HCT116 (cell line): ENCODE measurements around the gene SEC14L1. TPM values are rescaled to one million over a fixed set of nuclear protein-coding genes. Genes with fewer than 3 reads are reported as not detected.
"Not testable (repeated sequence)": the region's sequence is repeated elsewhere in the genome, so short reads cannot be mapped to it uniquely, and the experiment has no call there.

ENCODE experiments used
- ATAC-seq: fragments of 200-7000 bp; cut with Tn5 transposase; 2 replicates; pipeline ENCODE4 v1.9.1; 2020; ENCODE audit warnings: mild to moderate bottlenecking, moderate library complexity
- BruUV-seq: library from RNA; stranded (reverse); fragments of 400-500 nt; replicated peaks from 2 replicates; lab custom pipeline; 2021; lab: Mats Ljungman, UMichigan
- CTCF ChIA-PET: fragments of 300-600 bp; sonication (Branson Sonifier 250); formaldehyde crosslinking; loops from one replicate; lab custom pipeline; 2021; ENCODE audit warnings: antibody characterized with exemption; lab: Charles Lee
- POLR2A ChIA-PET: fragments of 300-600, 350-600 bp; sonication (Branson Sonifier 250); formaldehyde crosslinking; loops from one replicate; lab custom pipeline; 2021; ENCODE audit warnings: antibody characterized with exemption; lab: Charles Lee
- RAD21 ChIA-PET, 2 experiments: fragments of 300-600 bp; sonication (Branson Sonifier 250); formaldehyde crosslinking; loops; one replicate each; lab custom pipeline; 2023; ENCODE audit warnings: low total read pairs in 2 of 2; ENCODE audit not compliant: uncharacterized antibody in 2 of 2, unreplicated experiment in 2 of 2, low non-redundant PET in 1 of 2; lab: Charles Lee
- DNase-seq: peaks from one replicate; pipeline ENCODE4 v3.0.0-alpha.2; 2010; ENCODE audit warnings: low read depth, low spot score
- H2AFZ ChIP-seq: fragments of 200-600 bp; shearing (Covaris generic), sonication (generic); 2 replicates; pipeline ENCODE4 v1.6.1; 2017; ENCODE audit warnings: low read depth, mixed run types, mixed read lengths, antibody characterized with exemption, low read length; ENCODE audit not compliant: poor library complexity, severe bottlenecking
- H3K27ac ChIP-seq: 2 replicates; pipeline ENCODE4 v1.5.1; 2012; ENCODE audit warnings: low read depth, low read length
- H3K27me3 ChIP-seq: fragments of 200-600 bp; sonication (generic); 2 replicates; pipeline ENCODE4 v1.6.1; 2016; ENCODE audit warnings: mixed run types, low read length, mixed read lengths; ENCODE audit not compliant: insufficient read depth
- H3K36me3 ChIP-seq, 2 experiments: fragments of 200-500 bp in 1 of 2; fragments of 200-600 bp in 1 of 2; sonication (Bioruptor generic) in 1 of 2; sonication (generic) in 1 of 2; 2 replicates each; pipeline versions ENCODE4 v1.5.1 to v1.6.1; 2014 to 2016; ENCODE audit warnings: low read length in 2 of 2, inconsistent platforms in 1 of 2, mixed read lengths in 1 of 2, mixed run types in 1 of 2; ENCODE audit not compliant: insufficient read depth in 2 of 2, control insufficient read depth in 1 of 2
- H3K4me1 ChIP-seq, 2 experiments: fragments of 200-600 bp in 1 of 2; sonication (generic) in 1 of 2; 2 replicates each; pipeline versions ENCODE4 v1.5.1 to v1.6.1; 2012 to 2017; ENCODE audit warnings: low read length in 2 of 2, inconsistent platforms in 1 of 2, mild to moderate bottlenecking in 1 of 2, mixed read lengths in 1 of 2, mixed run types in 1 of 2, moderate library complexity in 1 of 2; ENCODE audit not compliant: insufficient read depth in 2 of 2, control insufficient read depth in 1 of 2
- H3K4me2 ChIP-seq: fragments of 200-600 bp; sonication (generic); 2 replicates; pipeline ENCODE4 v1.6.1; 2017; ENCODE audit warnings: mixed run types, low read length, mixed read lengths
- H3K4me3 ChIP-seq, 2 experiments: fragments of 200-600 bp in 1 of 2; sonication (generic) in 1 of 2; replicated peaks in 1 of 2; 2 replicates each; pipeline ENCODE4 v1.5.1; 2011 to 2016; ENCODE audit warnings: low read length in 2 of 2, control low read depth in 1 of 2, low read depth in 1 of 2, mild to moderate bottlenecking in 1 of 2, mixed read lengths in 1 of 2, mixed run types in 1 of 2
- H3K79me2 ChIP-seq: fragments of 200-600 bp; sonication (generic); 2 replicates; pipeline ENCODE4 v1.6.1; 2017; ENCODE audit warnings: mild to moderate bottlenecking, mixed run types, low read length, moderate library complexity, mixed read lengths; ENCODE audit not compliant: insufficient read depth
- H3K9ac ChIP-seq: fragments of 200-600 bp; sonication (generic); 2 replicates; pipeline ENCODE4 v1.6.1; 2016; ENCODE audit warnings: low read length, mixed read lengths
- H3K9me2 ChIP-seq: fragments of 200-600 bp; sonication (generic), shearing (Covaris generic); 2 replicates; pipeline ENCODE4 v1.6.1; 2017; ENCODE audit warnings: mixed run types, mild to moderate bottlenecking, moderate library complexity; ENCODE audit not compliant: insufficient read depth
- H3K9me3 ChIP-seq, 2 experiments: fragments of 200-500 bp in 1 of 2; fragments of 200-600 bp in 1 of 2; sonication (Bioruptor generic) in 1 of 2; sonication (generic) in 1 of 2; 2 replicates each; pipeline ENCODE4 v1.6.1; 2014 to 2017; ENCODE audit warnings: low read length in 2 of 2, mixed read lengths in 2 of 2, inconsistent platforms in 1 of 2, low read depth in 1 of 2, mild to moderate bottlenecking in 1 of 2, mixed run types in 1 of 2, moderate library complexity in 1 of 2; ENCODE audit not compliant: control insufficient read depth in 1 of 2, insufficient read depth in 1 of 2
- H4K20me1 ChIP-seq: fragments of 200-600 bp; sonication (generic), shearing (Covaris generic); 2 replicates; pipeline ENCODE4 v1.6.1; 2017; ENCODE audit warnings: mixed run types, mild to moderate bottlenecking, moderate library complexity; ENCODE audit not compliant: insufficient read depth
- CBX3 ChIP-seq: IDR thresholded peaks from 2 replicates; pipeline ENCODE4 v1.6.1; 2012; ENCODE audit warnings: low read depth
- CEBPB ChIP-seq: IDR thresholded peaks from 2 replicates; pipeline ENCODE4 v1.6.1; 2012; ENCODE audit warnings: low read depth
- ELF1 ChIP-seq: IDR thresholded peaks from 2 replicates; pipeline ENCODE4 v1.6.1; 2012; ENCODE audit warnings: low read depth, borderline replicate concordance
- EZH2phosphoT487 ChIP-seq: fragments of 200-600 bp; IDR thresholded peaks from 2 replicates; pipeline ENCODE4 v1.6.1; 2018; ENCODE audit warnings: antibody characterized with exemption, borderline replicate concordance
- FOSL1 ChIP-seq: IDR thresholded peaks from 2 replicates; pipeline ENCODE4 v1.6.1; 2012; ENCODE audit warnings: low read depth
- SP1 ChIP-seq: IDR thresholded peaks from 2 replicates; pipeline ENCODE4 v1.6.1; 2012; ENCODE audit warnings: low read depth
- YY1 ChIP-seq: IDR thresholded peaks from 2 replicates; pipeline ENCODE4 v1.6.1; 2011; ENCODE audit warnings: low read length, low read depth, moderate library complexity, mild to moderate bottlenecking; ENCODE audit not compliant: insufficient replicate concordance; ENCODE audit errors: extremely low read depth
- ZNF274 ChIP-seq: fragments of 200-500 bp; sonication (Bioruptor generic); IDR thresholded peaks from 2 replicates; pipeline ENCODE4 v1.6.1; 2014; ENCODE audit warnings: mild to moderate bottlenecking, low read depth, low read length, inconsistent platforms
- intact Hi-C: fragments of 100-400 bp; cut with micrococcal nuclease; formaldehyde crosslinking; loops from 2 replicates; pipeline ENCODE4 v1.10.0; 2022
- total RNA-seq: library from RNA; stranded (reverse); gene quantifications from one replicate; pipeline ENCODE4 v1.2.1, GENCODE V29; 2021; ENCODE audit not compliant: unreplicated experiment
- TF ChIP-seq, protein P1 (sequence below): IDR thresholded peaks from 2 replicates; pipeline ENCODE4 v1.6.1; 2012

Gene SEC14L1
- total RNA-seq, 1 experiment from 2014 or later, result 59.7 TPM

DNA sequence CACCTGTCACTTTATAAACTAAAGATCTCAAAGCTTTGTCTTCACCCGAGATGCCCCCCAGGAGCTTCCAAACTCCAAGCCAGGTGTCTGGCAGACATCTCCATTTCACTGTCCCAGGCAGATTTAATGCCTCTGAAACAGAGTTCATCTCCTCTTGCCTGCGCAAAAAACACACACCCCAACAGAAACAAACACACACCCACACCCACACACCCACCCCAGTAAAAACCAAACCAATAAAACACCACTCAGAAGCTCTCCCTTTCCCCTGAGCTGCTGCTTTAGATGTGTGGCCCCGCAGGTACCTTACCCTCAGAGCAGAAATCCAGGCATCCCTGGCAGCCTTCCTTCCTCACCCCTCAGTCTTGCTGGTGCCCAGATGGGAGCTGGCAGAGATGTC is 14.4 kb downstream of the SEC14L1 start:
- H3K9ac ChIP-seq, result no peak overlapping the region
- ATAC-seq, result no peak
- no peaks in the 10 kb centered on the region for H3K4me1 ChIP-seq
- no peaks in the 10 kb centered on the region for H3K27me3 ChIP-seq
- H3K4me2 ChIP-seq, result no peak overlapping the region
- no peak overlapping the region for H3K27ac ChIP-seq
- H2AFZ ChIP-seq, result no peak overlapping the region
- ChIA-PET POLR2A (no interaction called here), RAD21 (no interaction called here), CTCF (interaction anchor here (0.6 kb wide), 1 partner anchor 52 kb away, joined by 4 read pairs; no protein-coding TSS in a partner anchor)
- no peak for DNase-seq
- H3K79me2 ChIP-seq, result peaks cover 33% of the 10 kb centered on the region
- no peaks in the 10 kb centered on the region for H3K9me2 ChIP-seq
- no peaks in the 10 kb centered on the region for H3K36me3 ChIP-seq
- no peak for TF ChIP-seq ELF1
- TF ChIP-seq YY1, result no peak
- no peak for TF ChIP-seq CEBPB
- no peak for TF ChIP-seq EZH2phosphoT487
- no peak for TF ChIP-seq FOSL1
- no peak for TF ChIP-seq CBX3
- no peak for TF ChIP-seq SP1
- TF ChIP-seq ZNF274, result no peak
- TF ChIP-seq, protein P1, sequence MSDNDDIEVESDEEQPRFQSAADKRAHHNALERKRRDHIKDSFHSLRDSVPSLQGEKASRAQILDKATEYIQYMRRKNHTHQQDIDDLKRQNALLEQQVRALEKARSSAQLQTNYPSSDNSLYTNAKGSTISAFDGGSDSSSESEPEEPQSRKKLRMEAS, result no peak
- H3K9me3 ChIP-seq, result no peaks in the 10 kb centered on the region
- intact Hi-C loops, result no loop called here
- H4K20me1 ChIP-seq, result no peaks in the 10 kb centered on the region
- no TSS peak for BruUV-seq
- H3K4me3 ChIP-seq, result no peak overlapping the region

DNA sequence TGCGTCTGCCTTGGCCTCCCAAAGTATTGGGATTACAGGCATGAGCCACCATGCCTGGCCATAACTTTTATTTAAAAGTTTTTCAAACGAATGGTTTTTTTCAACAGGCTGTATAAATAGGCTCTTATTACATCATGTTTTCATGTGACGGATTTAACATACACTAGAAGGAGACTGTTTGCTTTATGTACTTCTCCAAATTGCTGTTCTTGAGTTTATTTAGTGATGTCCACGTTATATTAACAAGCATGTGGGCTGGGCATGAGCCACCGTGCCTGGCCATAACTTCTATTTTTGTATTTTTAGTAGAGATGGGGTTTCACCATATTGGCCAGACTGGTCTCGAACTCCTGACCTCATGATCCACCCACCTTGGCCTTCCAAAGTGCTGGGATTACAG is 17.0 kb downstream of the SEC14L1 start:
- ATAC-seq, POLR2A ChIA-PET, H3K9me2 ChIP-seq, CTCF ChIA-PET, BruUV-seq, H3K9ac ChIP-seq, H3K9me3 ChIP-seq, RAD21 ChIA-PET, H3K4me2 ChIP-seq, H3K27me3 ChIP-seq, intact Hi-C loops, H3K27ac ChIP-seq, H4K20me1 ChIP-seq, H2AFZ ChIP-seq, H3K4me3 ChIP-seq, H3K4me1 ChIP-seq, DNase-seq, H3K36me3 ChIP-seq: not testable (repeated sequence)
- H3K79me2 ChIP-seq, result peaks cover 30% of the 10 kb centered on the region
